Hepatocyte (in vitro differentiated cells): ENCODE data around the gene DDIAS.

Source experiments
- CTCF ChIP-seq: fragments of 200-600 bp; sonication (generic); IDR thresholded peaks from 2 replicates; pipeline ENCODE4 v1.5.1; 2016; ENCODE audit warnings: antibody characterized with exemption, mild to moderate bottlenecking; ENCODE audit not compliant: poor library complexity
- EZH2 ChIP-seq: fragments of 200-600 bp; sonication (generic); IDR thresholded peaks from 2 replicates; pipeline ENCODE4 v1.6.1; 2016; ENCODE audit warnings: antibody characterized with exemption, mild to moderate bottlenecking, borderline replicate concordance

- no peak for TF ChIP-seq CTCF
- no peak for TF ChIP-seq EZH2
Measured at GRCh38 chr11:82862379-82862778, 39.2 kb upstream of the DDIAS start.
